GM21528 (cell line): ENCODE measurements around the gene CCND1.

Experiments
- ATAC-seq: cut with Tn5 transposase; IDR thresholded peaks from one replicate; pipeline ENCODE4 v1.9.1; 2021; ENCODE audit warnings: mild to moderate bottlenecking, moderate library complexity; ENCODE audit not compliant: unreplicated experiment, low FRiP score

The CCND1 gene

GRCh38 chr11:69664103-69664775 lies 23.3 kb downstream of the CCND1 start:
- no peak for ATAC-seq

- ATAC-seq = no peak
Measured at GRCh38 chr11:69664901-69665300, 23.9 kb downstream of the CCND1 start.

GRCh38 chr11:69665669-69666068 lies 24.7 kb downstream of the CCND1 start:
- ATAC-seq = no peak

- ATAC-seq = no peak
Measured at GRCh38 chr11:69666261-69666660, 25.3 kb downstream of the CCND1 start.

GRCh38 chr11:69666752-69667536 lies 26.0 kb downstream of the CCND1 start:
- ATAC-seq = no peak

GRCh38 chr11:69667619-69668604 lies 27.0 kb downstream of the CCND1 start:
- no peak for ATAC-seq

- no peak for ATAC-seq
Measured at GRCh38 chr11:69669486-69669885, 28.5 kb downstream of the CCND1 start.

- no peak for ATAC-seq
Measured at GRCh38 chr11:69670158-69670845, 29.3 kb downstream of the CCND1 start.

- ATAC-seq = no peak
Measured at GRCh38 chr11:69671734-69672465, 30.9 kb downstream of the CCND1 start.

- ATAC-seq = no peak
Measured at GRCh38 chr11:69674267-69674885, 33.4 kb downstream of the CCND1 start.

- ATAC-seq = no peak
Measured at GRCh38 chr11:69674886-69675714, 34.1 kb downstream of the CCND1 start, which contains the start of gene LTO1. TSS of gene LTO1 (minus strand) at chr11:69675353. CDS start at chr11:69675239, 114 bp downstream.

- ATAC-seq = no peak
Measured at GRCh38 chr11:69677749-69678148, 36.8 kb downstream of the CCND1 start.

GRCh38 chr11:69680688-69681087 lies 39.7 kb downstream of the CCND1 start:
- ATAC-seq = no peak

- no peak for ATAC-seq
Measured at GRCh38 chr11:69682221-69682620, 41.3 kb downstream of the CCND1 start.

GRCh38 chr11:69682681-69683326 lies 41.8 kb downstream of the CCND1 start:
- no peak for ATAC-seq

- ATAC-seq = no peak
Measured at GRCh38 chr11:69683764-69684333, 42.9 kb downstream of the CCND1 start.

GRCh38 chr11:69684651-69685050 lies 43.7 kb downstream of the CCND1 start:
- no peak for ATAC-seq
